Stimulated activated CD4-positive, alpha-beta T cell treated with anti-CD3 and anti-CD28 coated beads, Interleukin-15, amount 100 ng/mL, for 24 hours (primary cell): ENCODE data around the gene PRR33.
A peak's percentile ranks its signal among the peaks of the same experiment; 100 is the strongest.

Experiments used
- DNase-seq: peaks from one replicate; pipeline ENCODE4 v3.0.0-alpha.2; 2020

Gene PRR33

GRCh38 chr11:1861435-1862411 lies 30.0 kb downstream of the PRR33 start:
- no peak for DNase-seq

GRCh38 chr11:1860108-1860507 lies 31.6 kb downstream of the PRR33 start:
- DNase-seq = no peak

DNA sequence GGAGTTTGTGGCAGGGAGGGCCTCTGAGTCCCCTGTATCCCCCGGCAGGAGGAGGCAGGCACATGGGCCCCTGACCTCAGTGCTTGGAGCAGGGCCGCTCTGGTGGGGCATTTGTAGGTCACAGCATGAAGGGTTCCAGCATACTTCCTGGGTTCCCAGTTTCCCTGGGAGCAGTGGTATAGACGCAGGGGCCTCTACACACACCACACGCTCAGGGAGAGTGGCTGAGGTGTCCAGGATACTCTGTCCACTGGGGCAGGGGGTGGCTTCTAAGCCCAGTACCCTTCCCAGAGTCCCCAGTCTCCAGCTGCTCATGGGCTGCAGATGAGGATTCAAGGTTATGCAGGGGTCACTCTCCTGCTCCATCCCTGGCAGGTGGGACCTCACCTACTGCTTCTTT lies 32.7 kb downstream of the PRR33 start:
- no peak for DNase-seq

DNA sequence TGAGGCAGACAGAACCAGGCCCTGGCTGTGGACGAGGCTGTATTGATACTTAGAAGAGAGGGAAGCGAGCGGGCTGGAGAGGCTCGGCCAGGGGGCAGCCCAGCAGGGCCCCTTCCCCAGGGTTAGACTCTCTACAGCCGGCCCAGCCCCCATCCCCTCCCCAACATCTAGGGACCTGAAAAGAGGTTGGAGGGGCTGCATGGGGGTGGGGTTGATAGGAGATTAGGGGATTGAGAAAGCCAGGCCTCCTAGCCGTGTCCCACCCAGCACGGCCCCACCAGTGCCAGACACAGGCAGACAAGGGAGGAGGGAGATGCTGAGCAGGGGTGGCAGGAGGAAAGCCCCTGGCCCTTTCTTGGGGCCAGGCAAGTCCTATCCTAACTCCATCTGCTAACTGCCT lies 33.1 kb downstream of the PRR33 start:
- no peak for DNase-seq

DNA sequence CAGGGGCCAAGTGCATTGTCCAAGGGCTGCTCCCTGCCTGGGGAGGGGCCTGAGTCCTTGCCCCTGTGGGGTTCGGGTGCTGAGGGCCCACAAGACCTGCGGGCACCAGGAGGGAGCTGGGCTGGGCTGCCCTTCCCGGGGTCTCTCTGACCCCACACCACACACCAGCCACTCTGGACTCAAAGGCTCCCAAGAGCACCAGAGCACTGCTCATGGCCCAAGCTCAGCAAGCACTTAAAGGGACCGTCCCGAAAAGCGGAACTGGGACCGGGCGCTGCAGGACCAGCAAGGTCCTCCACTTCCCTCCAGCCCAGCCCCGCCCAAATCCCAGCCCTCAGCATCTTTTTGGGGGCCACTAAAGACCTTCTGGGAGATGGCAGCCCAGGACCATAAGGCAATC lies 33.5 kb downstream of the PRR33 start:
- DNase-seq = no peak

DNA sequence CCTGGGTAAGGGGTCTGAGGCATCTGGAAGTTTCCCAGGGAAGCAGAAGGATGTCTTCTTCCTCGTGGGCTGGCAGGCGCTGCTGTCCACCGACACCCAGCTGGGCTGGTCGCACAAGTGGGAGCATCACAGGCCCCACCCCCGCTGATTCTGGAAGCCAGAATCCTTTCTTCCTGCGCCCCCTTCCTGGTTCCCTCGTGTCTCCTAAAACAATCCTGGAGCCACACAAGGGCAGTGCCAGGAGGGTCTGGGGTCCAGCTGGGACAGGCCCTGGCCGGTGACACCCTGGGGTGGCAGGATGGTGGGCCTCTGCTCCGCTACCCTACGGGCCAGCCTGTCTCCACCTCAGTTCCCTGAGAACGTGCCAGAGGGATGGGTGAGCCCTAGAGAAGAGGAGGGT lies 34.6 kb downstream of the PRR33 start:
- no peak for DNase-seq

- no peak for DNase-seq
Observed at GRCh38 chr11:1856306-1857005, 35.2 kb downstream of the PRR33 start.

DNA sequence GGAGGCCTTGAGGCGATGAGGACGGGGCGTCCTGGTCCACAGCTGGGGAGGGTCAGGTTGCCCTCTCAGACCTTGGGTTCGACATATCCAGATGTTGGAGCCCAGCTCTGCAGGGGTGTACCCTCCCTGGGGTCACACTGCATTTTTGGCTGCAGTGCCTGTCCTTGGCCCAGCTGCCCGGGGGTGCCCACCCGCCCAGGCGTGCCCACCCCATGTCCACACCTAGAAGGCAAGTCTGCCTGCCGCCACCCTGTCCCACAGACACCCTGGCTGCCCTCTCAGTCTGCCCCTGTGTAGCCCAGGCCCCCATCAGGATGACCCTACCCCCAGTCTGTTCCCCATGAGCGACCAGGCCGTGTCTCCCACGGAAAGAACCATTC lies 35.8 kb downstream of the PRR33 start:
- no peak for DNase-seq

DNA sequence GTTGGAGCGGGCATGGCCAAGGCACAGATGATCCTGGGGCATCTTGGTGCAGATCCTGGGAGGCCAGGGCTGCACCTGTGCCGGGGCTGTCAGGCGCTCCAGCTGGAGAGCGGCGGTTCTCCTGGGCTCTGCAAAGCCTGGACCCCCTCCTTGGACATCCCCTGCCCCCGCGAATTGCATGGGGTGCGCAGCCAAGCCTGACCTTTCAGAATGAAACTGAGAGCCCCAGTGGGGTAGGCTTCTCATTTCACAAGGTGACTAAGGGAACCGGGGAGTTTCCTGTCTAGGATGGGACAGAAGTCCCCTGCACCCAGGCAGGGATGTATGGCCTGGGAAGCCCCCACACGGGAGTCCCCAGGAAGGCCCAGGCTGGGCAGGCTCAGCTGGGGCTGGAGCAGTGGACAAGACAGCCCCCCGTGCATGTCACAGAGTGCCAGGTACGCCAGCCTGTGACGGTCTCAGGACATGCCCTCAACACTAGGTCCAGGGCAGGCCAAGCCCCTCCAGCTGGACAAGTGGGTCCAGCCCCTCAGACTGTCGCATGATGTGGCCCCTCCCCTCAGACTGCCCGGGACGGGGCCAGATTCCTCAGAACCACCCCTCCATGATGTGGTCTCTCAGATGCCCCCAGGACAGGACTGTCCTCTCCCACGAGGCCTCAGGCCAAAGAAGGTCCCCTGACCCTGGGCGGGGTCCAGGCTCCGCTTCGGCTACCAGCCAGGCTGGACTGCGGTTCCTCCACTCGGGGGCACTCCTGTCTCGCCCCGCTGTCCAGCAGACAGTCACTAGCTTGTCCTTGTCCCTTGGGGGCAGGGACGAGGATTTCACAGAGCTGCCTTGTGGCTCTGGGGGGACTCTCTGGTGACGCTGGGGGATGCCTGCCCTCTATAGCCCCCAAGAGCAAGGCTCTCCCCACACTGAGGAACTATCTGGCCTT lies 36.5 kb downstream of the PRR33 start:
- DNase-seq = peak; percentile 68

- DNase-seq = peak; percentile 26
Observed at GRCh38 chr11:1854132-1854948, 37.4 kb downstream of the PRR33 start.

- peak; percentile 42 for DNase-seq
Observed at GRCh38 chr11:1853376-1854131, 38.1 kb downstream of the PRR33 start.

GRCh38 chr11:1852877-1853276 lies 38.8 kb downstream of the PRR33 start, which contains the start of gene LSP1:
Gene LSP1, plus strand, starts transcription at chr11:1853084. Its CDS starts 61 bp downstream, at chr11:1853145.
- peak; percentile 89 for DNase-seq

DNA sequence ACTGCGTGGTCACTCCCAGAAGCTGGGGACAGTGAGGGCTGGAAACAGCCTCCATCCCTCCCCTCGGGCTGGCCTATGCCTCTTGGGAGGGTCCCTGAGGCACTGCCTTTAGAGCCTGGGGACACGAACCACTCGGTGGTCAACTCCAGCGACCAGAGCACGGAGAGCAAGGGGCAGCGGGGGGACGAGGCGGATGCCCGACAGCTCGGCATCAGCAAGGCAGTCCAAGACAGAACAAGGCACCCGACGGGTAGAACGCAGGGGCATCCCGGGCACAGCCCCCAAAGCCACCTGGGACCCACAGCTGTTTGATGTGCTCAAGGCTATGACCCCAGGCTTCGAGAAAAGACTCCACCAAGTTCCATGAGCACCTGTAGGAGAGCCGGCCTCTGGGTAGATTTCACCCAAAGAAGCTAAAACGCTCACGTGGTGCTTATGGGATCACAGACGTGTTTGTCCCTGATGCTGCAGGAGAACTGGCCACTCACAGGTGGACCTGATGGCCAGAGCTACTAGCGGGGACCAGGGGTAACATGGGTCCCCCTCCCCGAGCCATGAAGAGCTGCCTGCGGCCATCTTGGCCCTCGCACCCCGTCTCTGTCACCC lies 39.3 kb downstream of the PRR33 start:
- no peak for DNase-seq

GRCh38 chr11:1851468-1852180 lies 40.1 kb downstream of the PRR33 start:
- DNase-seq = no peak

DNA sequence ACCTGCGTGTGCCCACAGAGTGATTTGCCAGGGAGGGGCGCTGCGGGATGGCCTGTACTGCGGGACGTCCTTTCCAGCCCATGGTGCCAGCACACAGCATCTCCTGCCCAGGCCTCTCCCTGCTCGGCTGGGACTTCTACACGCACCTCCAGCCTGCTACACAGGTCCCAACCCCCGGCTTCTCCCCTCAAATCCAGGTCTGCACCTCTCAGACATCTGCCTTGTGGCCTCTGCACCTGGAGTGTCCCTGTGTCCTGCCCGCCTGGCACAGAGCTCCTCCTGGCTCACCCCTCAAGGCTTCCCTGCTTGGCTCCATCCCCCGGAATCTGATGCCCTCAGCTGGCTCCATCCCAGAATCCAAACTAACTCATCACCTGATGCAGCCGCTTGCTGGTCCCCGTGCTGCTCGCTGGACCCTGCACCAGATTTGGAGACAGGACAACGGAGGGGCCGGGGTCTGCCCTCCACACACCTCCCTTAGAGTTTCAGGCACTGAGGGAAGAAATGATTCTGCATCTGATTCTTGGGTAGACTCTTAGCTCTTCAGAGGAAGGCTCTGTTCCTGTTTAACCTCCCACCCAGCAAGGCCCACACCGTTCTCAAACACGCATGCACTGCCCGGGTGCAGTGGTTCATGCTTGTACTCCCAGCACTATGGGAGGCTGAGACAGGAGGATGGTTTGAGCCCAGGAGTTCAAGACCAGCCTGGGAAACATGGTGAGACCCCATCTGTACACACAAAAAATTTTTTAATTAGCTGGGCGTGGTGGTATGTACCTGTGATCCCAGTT lies 42.9 kb downstream of the PRR33 start:
- no peak for DNase-seq

- DNase-seq = no peak
Observed at GRCh38 chr11:1847926-1848639, 43.6 kb downstream of the PRR33 start.

GRCh38 chr11:1847006-1847735 lies 44.5 kb downstream of the PRR33 start:
- no peak for DNase-seq

GRCh38 chr11:1846453-1846932 lies 45.2 kb downstream of the PRR33 start:
- DNase-seq = no peak
